Esophagus squamous epithelium (tissue), 4 donors: Measurements from ENCODE around the gene PNPO.

Experiments
- POLR2A ChIP-seq, 4 donors: fragments of 450-650 bp; IDR thresholded peaks; one replicate each; pipeline ENCODE4 v1.6.1; 2017; ENCODE audit warnings: antibody characterized with exemption in 4 of 4, mild to moderate bottlenecking in 4 of 4, moderate library complexity in 3 of 4
- TF ChIP-seq, protein P1 (sequence below), 6 experiments: fragments of 450-650 bp in 4 of 6; fragments of 200-600 bp in 2 of 6; sonication (generic) in 2 of 6; IDR thresholded peaks; one replicate each; pipeline ENCODE4 v1.5.1; 2016 to 2019; ENCODE audit warnings: antibody characterized with exemption in 6 of 6, mild to moderate bottlenecking in 4 of 6, moderate library complexity in 4 of 6

DNA sequence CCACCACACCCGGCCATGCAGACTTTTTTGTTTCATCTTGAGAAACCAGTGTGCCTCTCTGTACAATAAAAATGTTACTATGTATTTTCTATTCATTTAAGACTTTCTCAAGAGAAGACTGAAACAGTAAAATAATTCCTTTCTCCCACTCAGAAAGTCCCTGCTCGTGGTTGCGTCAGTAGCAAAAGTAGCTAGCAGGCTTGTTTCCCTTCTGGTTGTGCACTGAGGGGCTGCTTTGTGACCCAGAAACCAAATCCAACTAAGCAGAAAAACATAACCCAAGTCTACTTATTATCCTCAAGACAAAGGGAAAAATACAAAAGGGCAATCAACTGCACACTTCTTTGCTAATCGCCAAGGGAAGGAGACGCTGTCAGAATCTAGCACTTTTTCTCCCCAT is 3.4 kb upstream of the PNPO start:
- TF ChIP-seq, protein P1, sequence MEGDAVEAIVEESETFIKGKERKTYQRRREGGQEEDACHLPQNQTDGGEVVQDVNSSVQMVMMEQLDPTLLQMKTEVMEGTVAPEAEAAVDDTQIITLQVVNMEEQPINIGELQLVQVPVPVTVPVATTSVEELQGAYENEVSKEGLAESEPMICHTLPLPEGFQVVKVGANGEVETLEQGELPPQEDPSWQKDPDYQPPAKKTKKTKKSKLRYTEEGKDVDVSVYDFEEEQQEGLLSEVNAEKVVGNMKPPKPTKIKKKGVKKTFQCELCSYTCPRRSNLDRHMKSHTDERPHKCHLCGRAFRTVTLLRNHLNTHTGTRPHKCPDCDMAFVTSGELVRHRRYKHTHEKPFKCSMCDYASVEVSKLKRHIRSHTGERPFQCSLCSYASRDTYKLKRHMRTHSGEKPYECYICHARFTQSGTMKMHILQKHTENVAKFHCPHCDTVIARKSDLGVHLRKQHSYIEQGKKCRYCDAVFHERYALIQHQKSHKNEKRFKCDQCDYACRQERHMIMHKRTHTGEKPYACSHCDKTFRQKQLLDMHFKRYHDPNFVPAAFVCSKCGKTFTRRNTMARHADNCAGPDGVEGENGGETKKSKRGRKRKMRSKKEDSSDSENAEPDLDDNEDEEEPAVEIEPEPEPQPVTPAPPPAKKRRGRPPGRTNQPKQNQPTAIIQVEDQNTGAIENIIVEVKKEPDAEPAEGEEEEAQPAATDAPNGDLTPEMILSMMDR (IDR thresholded peaks at IDR 0.05), result no peak
- TF ChIP-seq POLR2A (IDR thresholded peaks at IDR 0.05), result no peak
